Mucosa of rectum (tissue), 2 donors: ENCODE measurements around the gene ZNF793.

ENCODE experiments used
- H3K27ac ChIP-seq, 2 donors: one replicate each; pipeline ENCODE4 v1.7.0; 2013; ENCODE audit warnings: inconsistent platforms in 2 of 2, low read depth in 2 of 2, low read length in 2 of 2
- H3K27me3 ChIP-seq, 2 donors: one replicate each; pipeline ENCODE4 v1.7.0; 2013; ENCODE audit warnings: low read length in 2 of 2; ENCODE audit not compliant: control insufficient read depth in 2 of 2, insufficient read depth in 2 of 2
- H3K36me3 ChIP-seq, 2 donors: one replicate each; pipeline ENCODE4 v1.7.0; 2013; ENCODE audit warnings: low read length in 2 of 2; ENCODE audit not compliant: control insufficient read depth in 2 of 2, insufficient read depth in 2 of 2
- H3K4me1 ChIP-seq, 2 donors: one replicate each; pipeline ENCODE4 v1.7.0; 2013; ENCODE audit warnings: low read length in 2 of 2, mild to moderate bottlenecking in 1 of 2; ENCODE audit not compliant: control insufficient read depth in 2 of 2, insufficient read depth in 2 of 2
- H3K4me3 ChIP-seq, 2 donors: one replicate each; pipeline ENCODE4 v1.7.0; 2013; ENCODE audit warnings: low read length in 2 of 2
- H3K9ac ChIP-seq, 2 donors: one replicate each; pipeline ENCODE4 v1.7.0; 2013; ENCODE audit warnings: low read length in 2 of 2, low read depth in 1 of 2, mild to moderate bottlenecking in 1 of 2
- H3K9me3 ChIP-seq, 2 donors: one replicate each; pipeline ENCODE4 v1.7.0; 2013; ENCODE audit warnings: low read length in 2 of 2; ENCODE audit not compliant: control insufficient read depth in 2 of 2
- donor health status: healthy.
- donor health status: Normal muscosa, but diverticular disease.

The ZNF793 gene

GRCh38 chr19:37506387-37507166 lies at the start of gene ZNF793:
ZNF793 (plus strand) TSS chr19:37506939; CDS start chr19:37523440, 16,501 bp downstream.
- Histone ChIP-seq H3K27me3 (no peaks in the 10 kb centered on the region), H3K27ac (peak within 1 kb of the TSS; percentile 95 to 97), H3K4me1 (peaks cover 9 to 12% of the 10 kb centered on the region in 2 donors), H3K9ac (peak within 1 kb of the TSS; percentile 76 to 91), H3K9me3 (peaks cover 0 to 5% of the 10 kb centered on the region in 2 donors), H3K4me3 (peak within 1 kb of the TSS; percentile 91 to 99), H3K36me3 (no peaks in the 10 kb centered on the region)

GRCh38 chr19:37466277-37466797 lies 40.4 kb upstream of the ZNF793 start:
- peaks cover 0 to 2% of the 10 kb centered on the region in 2 donors for H3K9me3 ChIP-seq
- H3K4me3 ChIP-seq, result peak overlapping the region; percentile 86 to 93
- H3K27me3 ChIP-seq, result no peaks in the 10 kb centered on the region
- peaks cover 13 to 19% of the 10 kb centered on the region in 2 donors for H3K4me1 ChIP-seq
- H3K9ac ChIP-seq, result peak overlapping the region; percentile 73 to 79
- H3K27ac ChIP-seq, result peak overlapping the region in 1 of 2 donors; percentile 88
- H3K36me3 ChIP-seq, result peaks cover 12 to 13% of the 10 kb centered on the region in 2 donors

GRCh38 chr19:37466798-37467607 lies 39.7 kb upstream of the ZNF793 start, which contains the start of gene ZNF569:
ZNF569 (minus strand) TSS chr19:37467444; CDS start chr19:37444921, 22,523 bp downstream.
- H3K4me1 ChIP-seq, result peaks cover 13 to 19% of the 10 kb centered on the region in 2 donors
- peaks cover 0 to 2% of the 10 kb centered on the region in 2 donors for H3K9me3 ChIP-seq
- no peaks in the 10 kb centered on the region for H3K27me3 ChIP-seq
- peak within 1 kb of the TSS; percentile 73 to 79 for H3K9ac ChIP-seq
- peak within 1 kb of the TSS; percentile 78 to 88 for H3K27ac ChIP-seq
- peak within 1 kb of the TSS; percentile 86 to 99 for H3K4me3 ChIP-seq
- peaks cover 14 to 15% of the 10 kb centered on the region in 2 donors for H3K36me3 ChIP-seq

GRCh38 chr19:37467608-37468090 lies 39.1 kb upstream of the ZNF793 start:
- H3K4me3 ChIP-seq, result peak overlapping the region; percentile 86 to 93
- H3K36me3 ChIP-seq, result peaks cover 10 to 15% of the 10 kb centered on the region in 2 donors
- no peaks in the 10 kb centered on the region for H3K9me3 ChIP-seq
- H3K27me3 ChIP-seq, result no peaks in the 10 kb centered on the region
- peak overlapping the region; percentile 78 to 88 for H3K27ac ChIP-seq
- H3K4me1 ChIP-seq, result peaks cover 13 to 19% of the 10 kb centered on the region in 2 donors
- H3K9ac ChIP-seq, result peak overlapping the region; percentile 14 to 73

GRCh38 chr19:37468961-37469777 lies 37.6 kb upstream of the ZNF793 start, which contains the start of gene ZNF570:
ZNF570 (plus strand) TSS chr19:37469356; CDS start chr19:37470355, 999 bp downstream.
- Histone ChIP-seq H3K27me3 (no peaks in the 10 kb centered on the region), H3K4me1 (peaks cover 13 to 19% of the 10 kb centered on the region in 2 donors), H3K4me3 (peak within 1 kb of the TSS; percentile 85 to 99), H3K36me3 (peaks cover 9 to 11% of the 10 kb centered on the region in 2 donors), H3K9ac (peak within 1 kb of the TSS; percentile 69 to 94), H3K27ac (peak within 1 kb of the TSS; percentile 84 to 90), H3K9me3 (peaks cover 4 to 9% of the 10 kb centered on the region in 2 donors)

GRCh38 chr19:37470216-37470615 lies 36.5 kb upstream of the ZNF793 start:
- Histone ChIP-seq H3K4me1 (peaks cover 13 to 19% of the 10 kb centered on the region in 2 donors), H3K27me3 (no peaks in the 10 kb centered on the region), H3K9ac (no peak overlapping the region), H3K27ac (no peak overlapping the region), H3K9me3 (peaks cover 6 to 9% of the 10 kb centered on the region in 2 donors), H3K36me3 (peaks cover 3 to 4% of the 10 kb centered on the region in 2 donors), H3K4me3 (peak overlapping the region in 1 of 2 donors; percentile 99)

GRCh38 chr19:37472165-37472564 lies 34.6 kb upstream of the ZNF793 start:
- H3K9ac ChIP-seq, result no peak overlapping the region
- no peak overlapping the region for H3K4me3 ChIP-seq
- no peaks in the 10 kb centered on the region for H3K27me3 ChIP-seq
- peaks cover 10 to 17% of the 10 kb centered on the region in 2 donors for H3K4me1 ChIP-seq
- no peak overlapping the region for H3K27ac ChIP-seq
- H3K9me3 ChIP-seq, result peaks cover 15 to 18% of the 10 kb centered on the region in 2 donors
- H3K36me3 ChIP-seq, result peaks cover 17 to 20% of the 10 kb centered on the region in 2 donors

DNA sequence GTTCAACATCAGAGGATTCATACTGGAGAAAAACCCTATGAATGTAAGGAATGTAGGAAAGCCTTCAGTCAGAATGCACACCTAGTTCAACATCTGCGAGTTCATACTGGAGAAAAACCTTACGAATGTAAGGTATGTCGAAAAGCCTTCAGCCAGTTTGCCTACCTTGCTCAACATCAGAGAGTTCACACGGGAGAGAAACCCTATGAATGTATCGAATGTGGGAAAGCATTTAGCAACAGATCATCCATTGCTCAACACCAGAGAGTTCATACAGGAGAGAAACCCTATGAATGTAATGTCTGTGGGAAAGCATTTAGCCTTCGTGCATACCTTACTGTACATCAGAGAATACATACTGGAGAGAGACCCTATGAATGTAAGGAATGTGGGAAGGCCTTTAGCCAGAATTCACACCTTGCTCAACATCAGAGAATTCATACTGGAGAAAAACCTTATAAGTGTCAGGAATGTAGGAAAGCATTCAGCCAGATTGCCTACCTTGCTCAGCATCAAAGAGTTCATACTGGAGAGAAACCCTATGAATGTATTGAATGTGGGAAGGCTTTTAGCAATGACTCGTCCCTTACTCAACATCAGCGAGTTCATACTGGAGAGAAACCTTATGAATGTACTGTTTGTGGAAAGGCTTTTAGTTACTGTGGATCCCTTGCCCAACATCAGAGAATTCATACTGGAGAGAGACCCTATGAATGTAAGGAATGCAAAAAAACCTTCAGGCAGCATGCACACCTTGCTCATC lies 22.2 kb upstream of the ZNF793 start:
- no peaks in the 10 kb centered on the region for H3K4me1 ChIP-seq
- peak overlapping the region; percentile 2 to 8 for H3K4me3 ChIP-seq
- H3K27ac ChIP-seq, result no peak overlapping the region
- peaks cover 21 to 36% of the 10 kb centered on the region in 2 donors for H3K36me3 ChIP-seq
- no peaks in the 10 kb centered on the region for H3K27me3 ChIP-seq
- no peak overlapping the region for H3K9ac ChIP-seq
- peaks cover 43 to 62% of the 10 kb centered on the region in 2 donors for H3K9me3 ChIP-seq
